Astrocyte of the cerebellum (primary cell): ENCODE results near the gene CERK.
"Not testable (repeated sequence)": the region's sequence is repeated elsewhere in the genome, so short reads cannot be mapped to it uniquely, and the experiment has no call there.

Experiments
- DNase-seq: peaks from one replicate; pipeline ENCODE4 v3.0.0-alpha.2; 2011; ENCODE audit warnings: low read depth
- H3K4me3 ChIP-seq: 2 replicates; pipeline ENCODE4 v1.5.1; 2011; ENCODE audit warnings: mild to moderate bottlenecking, low read depth, low read length, moderate library complexity
- CTCF ChIP-seq: IDR thresholded peaks from 2 replicates; pipeline ENCODE4 v1.5.1; 2012; ENCODE audit warnings: low read length, low read depth, moderate library complexity, mild to moderate bottlenecking; ENCODE audit errors: missing control alignments
- in situ Hi-C: cut with HindIII; loops from 2 replicates; pipeline ENCODE4 v1.10.0; 2017; ENCODE audit warnings: low sequenced_read_pairs

CERK gene

GRCh38 chr22:46737976-46738646, at the start of gene CERK:
Gene CERK, minus strand, starts transcription at chr22:46738252. Its CDS starts 104 bp downstream, at chr22:46738148.
- in situ Hi-C loops: no loop called here
- no peak for TF ChIP-seq CTCF
- peak within 1 kb of the TSS; percentile 71 for H3K4me3 ChIP-seq
- DNase-seq: no peak

GRCh38 chr22:46783721-46784120, 45.7 kb upstream of the CERK start:
- no peak for TF ChIP-seq CTCF
- in situ Hi-C loops: no loop called here
- DNase-seq: no peak
- no peak overlapping the region for H3K4me3 ChIP-seq

GRCh38 chr22:46782200-46782599, 44.1 kb upstream of the CERK start:
- H3K4me3 ChIP-seq, DNase-seq, in situ Hi-C loops: not testable (repeated sequence)

GRCh38 chr22:46781291-46781690, 43.2 kb upstream of the CERK start:
- TF ChIP-seq CTCF: no peak
- no peak for DNase-seq

GRCh38 chr22:46780453-46780852, 42.4 kb upstream of the CERK start:
- no peak for TF ChIP-seq CTCF
- no peak overlapping the region for H3K4me3 ChIP-seq
- in situ Hi-C loops: no loop called here
- no peak for DNase-seq

More at GRCh38 chr22:46781291-46781690, 43.2 kb upstream of the CERK start:
- no peak overlapping the region for H3K4me3 ChIP-seq
- in situ Hi-C loops: no loop called here

- no peak for DNase-seq
- H3K4me3 ChIP-seq: no peak overlapping the region
- TF ChIP-seq CTCF: no peak
- in situ Hi-C loops: no loop called here
These were observed 41.6 kb upstream of the CERK start for GRCh38 chr22:46779651-46780050.

- H3K4me3 ChIP-seq: no peak overlapping the region
- in situ Hi-C loops: no loop called here
- no peak for TF ChIP-seq CTCF
- no peak for DNase-seq
These were observed 41.0 kb upstream of the CERK start for GRCh38 chr22:46779023-46779422.
